ENCODE data around the gene NMNAT2. TPM values are rescaled to one million over a fixed set of nuclear protein-coding genes. Genes with fewer than 3 reads are reported as not detected.

Gene NMNAT2
- total RNA-seq, 1 experiment from 2014 or later: 8.8 TPM

GRCh38 chr1:183385340-183386144, 32.6 kb downstream of the NMNAT2 start:
- 0 out of 2 replicates have a peak, but pooled peaks have one; percentile 41 for ATAC-seq
- peaks cover 5% of the 10 kb centered on the region for H3K4me1 Mint-ChIP-seq
- H3K27me3 Mint-ChIP-seq (ENCODE audit: low read depth): no peaks in the 10 kb centered on the region
- H3K9me3 Mint-ChIP-seq: peaks cover 7% of the 10 kb centered on the region
- CTCF ChIA-PET: interaction anchor here (0.7 kb wide), 1 partner anchor 134 kb away, joined by 3 read pairs; no protein-coding TSS in a partner anchor
- POLR2A ChIA-PET: no interaction called here
- no peak for DNase-seq (ENCODE audit: low spot score)
- H3K36me3 Mint-ChIP-seq: no peaks in the 10 kb centered on the region
- H3K4me3 Mint-ChIP-seq: no peak overlapping the region
- no peak overlapping the region for H3K27ac Mint-ChIP-seq
- TF ChIP-seq ZBTB21 (CRISPR knock-in tag; IDR thresholded peaks at IDR 0.05; ENCODE audit: borderline replicate concordance) (no peak), ARID4B (CRISPR knock-in tag; IDR thresholded peaks at IDR 0.05; ENCODE audit: borderline replicate concordance) (no peak), SOX15 (CRISPR knock-in tag; IDR thresholded peaks at IDR 0.05) (no peak), ZNF671 (CRISPR knock-in tag; IDR thresholded peaks at IDR 0.05) (no peak), ATF2 (CRISPR knock-in tag; IDR thresholded peaks at IDR 0.05; ENCODE audit: borderline replicate concordance, low read depth) (no peak), AR (CRISPR knock-in tag; IDR thresholded peaks at IDR 0.05) (no peak), SMAD3 (CRISPR knock-in tag; IDR thresholded peaks at IDR 0.05; ENCODE audit: borderline replicate concordance) (no peak), ZMAT4 (CRISPR knock-in tag; IDR thresholded peaks at IDR 0.05) (no peak), ZNF317 (CRISPR knock-in tag; IDR thresholded peaks at IDR 0.05; ENCODE audit: borderline replicate concordance, low read depth) (no peak), NFYB (CRISPR knock-in tag; conservative IDR thresholded peaks at IDR 0.05; ENCODE audit: low read depth) (no peak), CBFB (CRISPR knock-in tag; IDR thresholded peaks at IDR 0.05; ENCODE audit: low read depth) (no peak), ESRRA (CRISPR knock-in tag; IDR thresholded peaks at IDR 0.05; ENCODE audit: borderline replicate concordance) (no peak), USF1 (CRISPR knock-in tag; IDR thresholded peaks at IDR 0.05) (no peak), EMX1 (CRISPR knock-in tag; IDR thresholded peaks at IDR 0.05) (no peak), RORB (CRISPR knock-in tag; IDR thresholded peaks at IDR 0.05) (no peak), USF2 (CRISPR knock-in tag; IDR thresholded peaks at IDR 0.05) (no peak)
- TF ChIP-seq, protein P1, sequence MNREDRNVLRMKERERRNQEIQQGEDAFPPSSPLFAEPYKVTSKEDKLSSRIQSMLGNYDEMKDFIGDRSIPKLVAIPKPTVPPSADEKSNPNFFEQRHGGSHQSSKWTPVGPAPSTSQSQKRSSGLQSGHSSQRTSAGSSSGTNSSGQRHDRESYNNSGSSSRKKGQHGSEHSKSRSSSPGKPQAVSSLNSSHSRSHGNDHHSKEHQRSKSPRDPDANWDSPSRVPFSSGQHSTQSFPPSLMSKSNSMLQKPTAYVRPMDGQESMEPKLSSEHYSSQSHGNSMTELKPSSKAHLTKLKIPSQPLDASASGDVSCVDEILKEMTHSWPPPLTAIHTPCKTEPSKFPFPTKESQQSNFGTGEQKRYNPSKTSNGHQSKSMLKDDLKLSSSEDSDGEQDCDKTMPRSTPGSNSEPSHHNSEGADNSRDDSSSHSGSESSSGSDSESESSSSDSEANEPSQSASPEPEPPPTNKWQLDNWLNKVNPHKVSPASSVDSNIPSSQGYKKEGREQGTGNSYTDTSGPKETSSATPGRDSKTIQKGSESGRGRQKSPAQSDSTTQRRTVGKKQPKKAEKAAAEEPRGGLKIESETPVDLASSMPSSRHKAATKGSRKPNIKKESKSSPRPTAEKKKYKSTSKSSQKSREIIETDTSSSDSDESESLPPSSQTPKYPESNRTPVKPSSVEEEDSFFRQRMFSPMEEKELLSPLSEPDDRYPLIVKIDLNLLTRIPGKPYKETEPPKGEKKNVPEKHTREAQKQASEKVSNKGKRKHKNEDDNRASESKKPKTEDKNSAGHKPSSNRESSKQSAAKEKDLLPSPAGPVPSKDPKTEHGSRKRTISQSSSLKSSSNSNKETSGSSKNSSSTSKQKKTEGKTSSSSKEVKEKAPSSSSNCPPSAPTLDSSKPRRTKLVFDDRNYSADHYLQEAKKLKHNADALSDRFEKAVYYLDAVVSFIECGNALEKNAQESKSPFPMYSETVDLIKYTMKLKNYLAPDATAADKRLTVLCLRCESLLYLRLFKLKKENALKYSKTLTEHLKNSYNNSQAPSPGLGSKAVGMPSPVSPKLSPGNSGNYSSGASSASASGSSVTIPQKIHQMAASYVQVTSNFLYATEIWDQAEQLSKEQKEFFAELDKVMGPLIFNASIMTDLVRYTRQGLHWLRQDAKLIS (CRISPR knock-in tag; IDR thresholded peaks at IDR 0.05; ENCODE audit: borderline replicate concordance): no peak
- TF ChIP-seq, protein P2, sequence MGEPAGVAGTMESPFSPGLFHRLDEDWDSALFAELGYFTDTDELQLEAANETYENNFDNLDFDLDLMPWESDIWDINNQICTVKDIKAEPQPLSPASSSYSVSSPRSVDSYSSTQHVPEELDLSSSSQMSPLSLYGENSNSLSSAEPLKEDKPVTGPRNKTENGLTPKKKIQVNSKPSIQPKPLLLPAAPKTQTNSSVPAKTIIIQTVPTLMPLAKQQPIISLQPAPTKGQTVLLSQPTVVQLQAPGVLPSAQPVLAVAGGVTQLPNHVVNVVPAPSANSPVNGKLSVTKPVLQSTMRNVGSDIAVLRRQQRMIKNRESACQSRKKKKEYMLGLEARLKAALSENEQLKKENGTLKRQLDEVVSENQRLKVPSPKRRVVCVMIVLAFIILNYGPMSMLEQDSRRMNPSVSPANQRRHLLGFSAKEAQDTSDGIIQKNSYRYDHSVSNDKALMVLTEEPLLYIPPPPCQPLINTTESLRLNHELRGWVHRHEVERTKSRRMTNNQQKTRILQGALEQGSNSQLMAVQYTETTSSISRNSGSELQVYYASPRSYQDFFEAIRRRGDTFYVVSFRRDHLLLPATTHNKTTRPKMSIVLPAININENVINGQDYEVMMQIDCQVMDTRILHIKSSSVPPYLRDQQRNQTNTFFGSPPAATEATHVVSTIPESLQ (CRISPR knock-in tag; IDR thresholded peaks at IDR 0.05): no peak
